Measurements from ENCODE around the gene UBE2I.

Gene UBE2I

DNA sequence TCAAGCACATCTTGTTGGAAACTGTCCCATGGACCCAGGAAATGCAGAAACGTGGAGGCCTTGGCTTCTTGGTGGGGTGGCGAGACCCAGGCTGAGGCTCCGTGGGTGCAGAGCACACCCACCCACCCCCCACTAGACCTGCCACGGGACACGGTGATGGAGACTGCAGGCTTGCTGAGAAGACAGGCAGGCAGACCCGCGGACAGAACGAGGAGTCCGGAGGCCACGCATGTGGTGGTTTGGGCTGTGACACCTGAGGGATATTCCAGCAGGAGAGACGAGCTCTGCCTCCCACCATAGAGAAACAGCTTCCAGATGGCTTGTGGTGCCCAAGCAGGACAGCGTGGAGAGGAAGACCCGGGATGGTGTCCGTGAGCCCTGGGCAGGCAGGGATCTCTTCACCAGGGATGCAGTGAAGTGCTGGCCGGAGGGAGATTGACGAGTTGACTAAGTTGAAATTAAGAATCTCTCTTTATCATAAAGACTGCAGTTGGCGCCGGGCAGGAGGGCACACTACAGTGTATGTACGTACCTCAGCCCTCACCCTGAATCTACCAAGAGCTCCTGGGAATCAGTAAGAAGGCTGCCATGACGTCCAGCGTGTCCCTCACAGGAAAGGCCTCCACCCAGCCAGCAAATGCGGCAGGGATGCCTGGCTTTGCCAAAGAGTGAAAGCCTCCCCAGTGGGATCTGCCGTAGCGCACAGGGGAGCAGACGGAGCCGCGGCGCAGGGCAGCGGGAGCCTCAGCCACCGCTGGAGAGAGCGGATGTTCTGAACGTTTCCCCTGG lies 8.2 kb downstream of the UBE2I start:
- Histone ChIP-seq H3K79me2 (ENCODE audit: insufficient read depth, low read length) (peaks cover 44% of the 10 kb centered on the region), H4K20me1 (ENCODE audit: low read depth, low read length) (peaks cover 4% of the 10 kb centered on the region; the same call in 1 of the 2 replicates), H3K9ac (ENCODE audit: low read length) (no peak overlapping the region), H2AFZ (ENCODE audit: low read depth, low read length, severe bottlenecking) (no peak overlapping the region), H3K4me3 (ENCODE audit: insufficient read depth, low read length, poor library complexity, severe bottlenecking) (no peak overlapping the region), H3K36me3 (ENCODE audit: low read length) (peaks cover 4% of the 10 kb centered on the region; the same call in 1 of the 2 replicates), H3F3A (ENCODE audit: insufficient read depth) (no peaks in the 10 kb centered on the region), H3K9me3 (ENCODE audit: insufficient read depth, low read length) (no peaks in the 10 kb centered on the region), H3K9me2 (replicated peaks; ENCODE audit: insufficient read depth, low read length) (no peaks in the 10 kb centered on the region), H3K27ac (ENCODE audit: low read depth, low read length) (no peak overlapping the region), H3K4me2 (ENCODE audit: low read depth, low read length, poor library complexity, severe bottlenecking) (no peak overlapping the region), H3K27me3 (ENCODE audit: low read length) (no peaks in the 10 kb centered on the region)
- TF ChIP-seq, protein P1, sequence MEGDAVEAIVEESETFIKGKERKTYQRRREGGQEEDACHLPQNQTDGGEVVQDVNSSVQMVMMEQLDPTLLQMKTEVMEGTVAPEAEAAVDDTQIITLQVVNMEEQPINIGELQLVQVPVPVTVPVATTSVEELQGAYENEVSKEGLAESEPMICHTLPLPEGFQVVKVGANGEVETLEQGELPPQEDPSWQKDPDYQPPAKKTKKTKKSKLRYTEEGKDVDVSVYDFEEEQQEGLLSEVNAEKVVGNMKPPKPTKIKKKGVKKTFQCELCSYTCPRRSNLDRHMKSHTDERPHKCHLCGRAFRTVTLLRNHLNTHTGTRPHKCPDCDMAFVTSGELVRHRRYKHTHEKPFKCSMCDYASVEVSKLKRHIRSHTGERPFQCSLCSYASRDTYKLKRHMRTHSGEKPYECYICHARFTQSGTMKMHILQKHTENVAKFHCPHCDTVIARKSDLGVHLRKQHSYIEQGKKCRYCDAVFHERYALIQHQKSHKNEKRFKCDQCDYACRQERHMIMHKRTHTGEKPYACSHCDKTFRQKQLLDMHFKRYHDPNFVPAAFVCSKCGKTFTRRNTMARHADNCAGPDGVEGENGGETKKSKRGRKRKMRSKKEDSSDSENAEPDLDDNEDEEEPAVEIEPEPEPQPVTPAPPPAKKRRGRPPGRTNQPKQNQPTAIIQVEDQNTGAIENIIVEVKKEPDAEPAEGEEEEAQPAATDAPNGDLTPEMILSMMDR (IDR thresholded peaks at IDR 0.05; ENCODE audit: insufficient read depth, low read length, poor library complexity, severe bottlenecking), result no peak
- TF ChIP-seq EZH2phosphoT487 (conservative IDR thresholded peaks at IDR 0.05; ENCODE audit: low read length), result no peak

DNA sequence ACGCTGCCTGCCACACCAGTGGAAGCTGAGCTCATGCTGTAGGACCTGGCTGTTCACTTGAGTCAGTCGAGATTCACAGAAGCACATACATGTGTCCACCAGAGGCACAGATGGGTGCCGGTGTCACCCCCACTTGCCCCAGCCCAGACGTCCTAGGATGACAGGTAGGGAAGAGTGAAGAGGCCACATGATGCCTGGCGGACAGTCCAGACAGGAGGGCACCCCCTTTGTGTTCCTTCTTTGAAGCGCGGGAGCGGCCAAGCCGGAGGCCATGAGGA lies 8.8 kb downstream of the UBE2I start:
- Histone ChIP-seq H3K9ac (ENCODE audit: low read length) (no peak overlapping the region), H3K27ac (ENCODE audit: low read depth, low read length) (no peak overlapping the region), H3K4me2 (ENCODE audit: low read depth, low read length, poor library complexity, severe bottlenecking) (no peak overlapping the region), H3K79me2 (ENCODE audit: insufficient read depth, low read length) (peaks cover 38% of the 10 kb centered on the region), H3K36me3 (ENCODE audit: low read length) (peaks cover 4% of the 10 kb centered on the region; the same call in 1 of the 2 replicates), H3F3A (ENCODE audit: insufficient read depth) (no peaks in the 10 kb centered on the region), H3K4me3 (ENCODE audit: insufficient read depth, low read length, poor library complexity, severe bottlenecking) (no peak overlapping the region), H3K9me3 (ENCODE audit: insufficient read depth, low read length) (no peaks in the 10 kb centered on the region), H2AFZ (ENCODE audit: low read depth, low read length, severe bottlenecking) (no peak overlapping the region), H4K20me1 (ENCODE audit: low read depth, low read length) (no peaks in the 10 kb centered on the region; the same call in 1 of the 2 replicates), H3K27me3 (ENCODE audit: low read length) (no peaks in the 10 kb centered on the region), H3K9me2 (replicated peaks; ENCODE audit: insufficient read depth, low read length) (no peaks in the 10 kb centered on the region)
- TF ChIP-seq, protein P1 (IDR thresholded peaks at IDR 0.05; ENCODE audit: insufficient read depth, low read length, poor library complexity, severe bottlenecking), result no peak
- TF ChIP-seq EZH2phosphoT487 (conservative IDR thresholded peaks at IDR 0.05; ENCODE audit: low read length), result no peak

GRCh38 chr16:1319041-1319440 lies 9.6 kb downstream of the UBE2I start:
- Histone ChIP-seq H3K27ac (ENCODE audit: low read depth, low read length) (no peak overlapping the region), H3K9me3 (ENCODE audit: insufficient read depth, low read length) (no peaks in the 10 kb centered on the region), H3K36me3 (ENCODE audit: low read length) (peaks cover 4% of the 10 kb centered on the region; the same call in 1 of the 2 replicates), H3F3A (ENCODE audit: insufficient read depth) (no peaks in the 10 kb centered on the region), H2AFZ (ENCODE audit: low read depth, low read length, severe bottlenecking) (no peak overlapping the region), H4K20me1 (ENCODE audit: low read depth, low read length) (no peaks in the 10 kb centered on the region; the same call in 1 of the 2 replicates), H3K79me2 (ENCODE audit: insufficient read depth, low read length) (peaks cover 30% of the 10 kb centered on the region), H3K27me3 (ENCODE audit: low read length) (no peaks in the 10 kb centered on the region), H3K9me2 (replicated peaks; ENCODE audit: insufficient read depth, low read length) (no peaks in the 10 kb centered on the region), H3K4me3 (ENCODE audit: insufficient read depth, low read length, poor library complexity, severe bottlenecking) (no peak overlapping the region), H3K9ac (ENCODE audit: low read length) (no peak overlapping the region), H3K4me2 (ENCODE audit: low read depth, low read length, poor library complexity, severe bottlenecking) (no peak overlapping the region)
- TF ChIP-seq, protein P1 (IDR thresholded peaks at IDR 0.05; ENCODE audit: insufficient read depth, low read length, poor library complexity, severe bottlenecking), result no peak
- no peak for TF ChIP-seq EZH2phosphoT487 (conservative IDR thresholded peaks at IDR 0.05; ENCODE audit: low read length)

Data from SU-DHL-6 (cell line).